Naive thymus-derived CD8-positive, alpha-beta T cell (primary cell): ENCODE measurements around the gene KIAA0513. TPM values are rescaled to one million over a fixed set of nuclear protein-coding genes. Genes with fewer than 3 reads are reported as not detected.

Experiments
- ATAC-seq, 2 donors: fragments of 150-1000 bp; cut with Tn5 transposase in 1 of 2; sonication (Bioruptor Pico), chemical (Tn5 transposase) in 1 of 2; 1 replicate in 1 of 2; 2 replicates in 1 of 2; pipeline ENCODE4 v1.10.0; 2021; ENCODE audit warnings: mild to moderate bottlenecking in 2 of 2, moderate library complexity in 2 of 2
- POLR2A ChIA-PET: fragments of 350-600 bp; sonication (Branson Sonifier 250); formaldehyde crosslinking; loops from one replicate; lab custom pipeline; 2021; ENCODE audit warnings: antibody characterized with exemption; lab: Charles Lee
- DNase-seq, 10 donors: peaks; one replicate each; pipeline versions ENCODE4 v3.0.0 to v3.0.0-alpha.2; 2020 to 2022
- H3K27ac Mint-ChIP-seq, 10 donors: one replicate each; pipeline ENCODE4 v1.8.0; 2020 to 2022; ENCODE audit warnings: mild to moderate bottlenecking in 10 of 10, mixed read lengths in 10 of 10, moderate library complexity in 4 of 10, inconsistent platforms in 1 of 10
- H3K27me3 Mint-ChIP-seq, 5 donors: one replicate each; pipeline ENCODE4 v1.8.0; 2021 to 2022; ENCODE audit warnings: mixed read lengths in 5 of 5
- H3K36me3 Mint-ChIP-seq, 3 donors: one replicate each; pipeline ENCODE4 v1.8.0; 2020 to 2022; ENCODE audit warnings: mixed read lengths in 3 of 3, mild to moderate bottlenecking in 2 of 3, inconsistent platforms in 1 of 3
- H3K4me1 Mint-ChIP-seq, 4 donors: one replicate each; pipeline ENCODE4 v1.8.0; 2021 to 2022; ENCODE audit warnings: mixed read lengths in 4 of 4
- H3K4me3 Mint-ChIP-seq, 10 donors: one replicate each; pipeline ENCODE4 v1.8.0; 2020 to 2022; ENCODE audit warnings: mild to moderate bottlenecking in 10 of 10, mixed read lengths in 10 of 10, moderate library complexity in 6 of 10, inconsistent platforms in 1 of 10
- H3K9me3 Mint-ChIP-seq, 9 donors: one replicate each; pipeline ENCODE4 v1.8.0; 2020 to 2022; ENCODE audit warnings: mixed read lengths in 9 of 9, mild to moderate bottlenecking in 3 of 9, inconsistent platforms in 1 of 9, moderate library complexity in 1 of 9
- polyA plus RNA-seq, 3 donors: library from polyadenylated mRNA; unstranded; fragments of 300-500 nt; fragmentation: Illumina TruSeq; gene quantifications; one replicate each; pipeline ENCODE4 v1.2.3, GENCODE V29; 2021
- total RNA-seq, 8 experiments: library from RNA in 2 of 8; stranded (reverse) in 2 of 8; gene quantifications; one replicate each; pipeline ENCODE4 v1.2.3 and lab custom pipeline; 2021 to 2026

Gene KIAA0513
- total and polyA plus RNA-seq, 5 experiments from 2014 or later = 4.5 to 15.1 (median 12.1) TPM

DNA sequence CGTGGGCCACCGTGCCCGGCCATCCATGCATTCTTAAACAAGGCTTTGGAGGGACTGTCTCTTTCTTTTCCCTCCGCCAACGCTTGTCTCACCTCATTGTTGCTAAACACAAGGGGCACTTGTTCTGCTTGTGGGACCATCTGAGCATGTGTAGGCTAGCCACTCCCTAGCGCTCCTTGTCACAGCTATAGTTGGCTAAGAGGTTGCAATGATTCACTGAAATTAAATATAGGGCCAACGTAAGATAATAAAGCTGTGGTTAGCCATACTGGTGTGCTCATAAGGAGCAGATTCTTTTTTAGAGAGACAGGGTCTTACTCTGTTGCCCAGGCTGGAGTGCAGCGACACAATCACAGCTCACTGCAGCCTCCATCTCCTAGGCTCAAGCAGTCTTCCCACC is 41.2 kb downstream of the KIAA0513 start:
- Mint-ChIP-seq H3K36me3 (peaks cover 0 to 60% (median 34%) of the 10 kb centered on the region in 3 donors), H3K27ac (no peak overlapping the region), H3K9me3 (no peaks in the 10 kb centered on the region), H3K27me3 (no peaks in the 10 kb centered on the region), H3K4me1 (peaks cover 0 to 14% (median 4%) of the 10 kb centered on the region in 4 donors), H3K4me3 (no peak overlapping the region)
- no peak for DNase-seq
- POLR2A ChIA-PET = no interaction called here
- no peak for ATAC-seq

DNA sequence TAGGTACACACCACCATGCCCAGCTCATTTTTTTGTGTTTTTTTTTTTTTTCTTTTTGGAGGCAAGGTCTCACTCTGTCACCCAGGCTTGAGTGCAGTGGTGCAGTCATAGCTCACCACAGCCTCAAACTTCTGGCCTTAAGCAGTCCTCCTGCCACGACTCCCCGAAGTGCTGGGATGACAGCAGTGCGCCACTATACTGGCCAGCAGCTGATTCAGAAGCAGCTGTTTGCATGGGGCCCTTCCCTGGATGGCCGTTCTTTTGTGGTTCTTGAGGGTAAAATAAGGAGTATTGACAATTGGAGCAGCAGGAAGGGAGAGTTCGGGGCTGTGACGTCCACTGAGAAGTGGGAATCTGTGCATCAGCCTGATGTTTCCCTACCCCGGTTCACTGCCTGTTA is 41.6 kb downstream of the KIAA0513 start:
- no peak overlapping the region for H3K4me3 Mint-ChIP-seq
- ATAC-seq (no peak), DNase-seq (no peak)
- peaks cover 0 to 62% (median 35%) of the 10 kb centered on the region in 3 donors for H3K36me3 Mint-ChIP-seq
- H3K27ac Mint-ChIP-seq = no peak overlapping the region
- peaks cover 0 to 14% (median 4%) of the 10 kb centered on the region in 4 donors for H3K4me1 Mint-ChIP-seq
- H3K27me3 Mint-ChIP-seq = no peaks in the 10 kb centered on the region
- POLR2A ChIA-PET = no interaction called here
- H3K9me3 Mint-ChIP-seq = no peaks in the 10 kb centered on the region

- Mint-ChIP-seq H3K27ac (no peak overlapping the region), H3K36me3 (peaks cover 0 to 61% (median 42%) of the 10 kb centered on the region in 3 donors)
- POLR2A ChIA-PET = interaction anchor here (0.6 to 1.3 kb wide), 3 partner anchors 12 to 64 kb away, joined by 3 to 4 read pairs (median 3); partner anchors contain the start of gene KIAA0513
These were observed 44.7 kb downstream of the KIAA0513 start for GRCh38 chr16:85072076-85072860.

DNA sequence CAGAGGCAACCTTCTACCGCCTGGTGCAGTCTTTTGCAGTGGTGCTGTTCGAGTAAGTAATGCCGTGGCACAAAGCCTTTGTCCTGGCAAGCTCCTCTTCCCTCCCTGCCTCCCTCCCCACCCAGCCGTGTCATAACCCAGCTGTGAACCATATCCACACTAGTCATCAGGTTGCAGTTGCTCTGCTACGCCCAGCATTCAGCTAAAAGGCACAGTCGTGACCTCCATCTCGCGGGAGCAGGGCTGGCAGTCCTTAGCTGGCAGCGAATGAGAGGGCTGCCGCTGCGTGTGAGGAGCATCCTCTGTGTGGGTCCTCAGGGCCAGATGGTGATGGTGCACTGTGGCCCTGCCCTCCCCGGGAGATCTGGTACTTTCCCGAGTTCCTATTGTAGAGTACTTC is 45.4 kb downstream of the KIAA0513 start:
- POLR2A ChIA-PET = interaction anchor here (0.6 kb wide), 2 partner anchors 11 to 45 kb away, joined by 3 read pairs; partner anchors contain the start of gene KIAA0513
- Mint-ChIP-seq H3K27me3 (no peaks in the 10 kb centered on the region), H3K9me3 (no peaks in the 10 kb centered on the region), H3K4me3 (no peak overlapping the region), H3K36me3 (peaks cover 0 to 58% (median 40%) of the 10 kb centered on the region in 3 donors), H3K4me1 (peaks cover 0 to 4% (median 0%) of the 10 kb centered on the region in 4 donors), H3K27ac (no peak overlapping the region)
- no peak for DNase-seq
- ATAC-seq = no peak

More at GRCh38 chr16:85072076-85072860, 44.7 kb downstream of the KIAA0513 start:
- DNase-seq = no peak
- H3K27me3 Mint-ChIP-seq = no peaks in the 10 kb centered on the region
- H3K9me3 Mint-ChIP-seq = no peaks in the 10 kb centered on the region
- no peak for ATAC-seq
- peaks cover 0 to 4% (median 0%) of the 10 kb centered on the region in 4 donors for H3K4me1 Mint-ChIP-seq
- no peak overlapping the region for H3K4me3 Mint-ChIP-seq

GRCh38 chr16:85074225-85074914 is 46.8 kb downstream of the KIAA0513 start:
- ATAC-seq (no peak), DNase-seq (no peak)
- POLR2A ChIA-PET = no interaction called here
- H3K27me3 Mint-ChIP-seq = no peaks in the 10 kb centered on the region
- H3K4me3 Mint-ChIP-seq = no peak overlapping the region
- no peaks in the 10 kb centered on the region for H3K9me3 Mint-ChIP-seq
- peaks cover 0 to 58% (median 33%) of the 10 kb centered on the region in 3 donors for H3K36me3 Mint-ChIP-seq
- H3K27ac Mint-ChIP-seq = peak overlapping the region in 2 of 10 donors; percentile 75 to 85
- H3K4me1 Mint-ChIP-seq = peaks cover 0 to 4% (median 0%) of the 10 kb centered on the region in 4 donors

- POLR2A ChIA-PET = interaction anchor here (1.4 to 1.6 kb wide), 2 partner anchors 10 to 19 kb away, joined by 3 to 5 read pairs; no protein-coding TSS in a partner anchor
- no peaks in the 10 kb centered on the region for H3K27me3 Mint-ChIP-seq
- peaks cover 0 to 56% (median 27%) of the 10 kb centered on the region in 3 donors for H3K36me3 Mint-ChIP-seq
- DNase-seq (no peak), ATAC-seq (no peak)
- H3K27ac Mint-ChIP-seq = peak overlapping the region in 2 of 10 donors; percentile 69 to 85
- no peak overlapping the region for H3K4me3 Mint-ChIP-seq
- peaks cover 0 to 4% (median 0%) of the 10 kb centered on the region in 4 donors for H3K4me1 Mint-ChIP-seq
- H3K9me3 Mint-ChIP-seq = no peaks in the 10 kb centered on the region
These were observed 47.8 kb downstream of the KIAA0513 start for GRCh38 chr16:85075236-85075924.

DNA sequence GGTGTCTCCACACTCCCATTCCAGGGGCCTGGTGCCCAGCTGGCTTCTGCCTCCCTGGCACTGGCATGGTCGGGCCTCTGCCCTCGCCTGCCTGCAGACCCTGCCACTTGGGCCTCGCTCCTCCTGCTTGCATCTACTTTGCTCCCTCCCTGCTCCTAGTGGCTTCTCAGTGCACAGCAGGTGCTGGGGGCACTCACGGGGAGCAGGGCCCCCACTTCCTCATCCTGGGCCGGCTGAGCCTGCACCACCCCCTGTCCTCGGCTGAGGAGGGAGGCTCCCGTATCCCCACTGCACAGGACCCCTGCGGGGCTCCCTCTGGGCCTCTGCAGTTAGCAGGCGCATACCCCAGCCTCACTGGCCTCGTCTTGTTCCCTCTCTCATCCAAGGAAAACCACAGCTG is 49.4 kb downstream of the KIAA0513 start:
- Mint-ChIP-seq H3K4me3 (no peak overlapping the region), H3K27me3 (no peaks in the 10 kb centered on the region), H3K36me3 (peaks cover 0 to 48% (median 20%) of the 10 kb centered on the region in 3 donors), H3K4me1 (peaks cover 0 to 2% (median 0%) of the 10 kb centered on the region in 4 donors), H3K27ac (peak overlapping the region in 1 of 10 donors; percentile 68), H3K9me3 (no peaks in the 10 kb centered on the region)
- DNase-seq (no peak), ATAC-seq (no peak)
- POLR2A ChIA-PET = interaction anchor here (1.6 kb wide), 1 partner anchor 8 kb away, joined by 3 read pairs; no protein-coding TSS in a partner anchor

GRCh38 chr16:85077576-85078125 is 50.1 kb downstream of the KIAA0513 start:
- peaks cover 0 to 7% (median 5%) of the 10 kb centered on the region in 4 donors for H3K4me1 Mint-ChIP-seq
- ATAC-seq (no peak), DNase-seq (no peak)
- H3K27me3 Mint-ChIP-seq = no peaks in the 10 kb centered on the region
- peak overlapping the region in 2 of 10 donors; percentile 15 to 68 for H3K27ac Mint-ChIP-seq
- H3K9me3 Mint-ChIP-seq = no peaks in the 10 kb centered on the region
- POLR2A ChIA-PET = no interaction called here
- H3K36me3 Mint-ChIP-seq = peaks cover 0 to 47% (median 17%) of the 10 kb centered on the region in 3 donors
- no peak overlapping the region for H3K4me3 Mint-ChIP-seq

DNA sequence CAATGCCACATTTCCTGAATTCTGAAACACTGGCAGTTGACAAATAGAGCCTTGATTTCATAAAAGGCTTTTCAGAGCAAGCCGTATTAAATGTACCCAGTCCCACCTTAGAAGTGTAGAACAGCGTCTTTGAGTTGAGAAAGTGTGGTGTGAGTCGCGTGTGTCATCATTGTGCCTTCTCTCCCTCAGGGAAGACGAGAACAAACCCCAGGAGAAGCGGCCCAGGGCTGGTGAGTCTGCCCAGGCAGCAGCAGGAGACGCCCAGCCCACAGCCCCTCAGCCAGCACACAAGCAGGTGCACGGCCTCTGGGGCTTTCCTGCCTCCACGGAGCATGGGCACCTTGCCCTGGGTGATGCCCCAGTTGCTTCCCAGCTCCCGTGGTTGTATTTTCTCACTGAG is 50.6 kb downstream of the KIAA0513 start:
- POLR2A ChIA-PET = no interaction called here
- no peak for DNase-seq
- peak overlapping the region in 1 of 10 donors; percentile 68 for H3K27ac Mint-ChIP-seq
- H3K27me3 Mint-ChIP-seq = no peaks in the 10 kb centered on the region
- H3K4me1 Mint-ChIP-seq = peaks cover 2 to 12% (median 11%) of the 10 kb centered on the region in 4 donors
- no peak overlapping the region for H3K4me3 Mint-ChIP-seq
- no peaks in the 10 kb centered on the region for H3K9me3 Mint-ChIP-seq
- peaks cover 0 to 43% (median 13%) of the 10 kb centered on the region in 3 donors for H3K36me3 Mint-ChIP-seq
- no peak for ATAC-seq

- Mint-ChIP-seq H3K27me3 (no peaks in the 10 kb centered on the region), H3K9me3 (no peaks in the 10 kb centered on the region), H3K4me1 (peaks cover 2 to 20% (median 16%) of the 10 kb centered on the region in 4 donors), H3K36me3 (peaks cover 0 to 40% (median 10%) of the 10 kb centered on the region in 3 donors), H3K27ac (peak overlapping the region in 1 of 10 donors; percentile 49), H3K4me3 (no peak overlapping the region)
- ATAC-seq (no peak), DNase-seq (no peak)
- POLR2A ChIA-PET = no interaction called here
These were observed 51.4 kb downstream of the KIAA0513 start for GRCh38 chr16:85078952-85079351.

- DNase-seq (no peak), ATAC-seq (no peak)
- H3K27me3 Mint-ChIP-seq = no peaks in the 10 kb centered on the region
- peaks cover 2 to 20% (median 17%) of the 10 kb centered on the region in 4 donors for H3K4me1 Mint-ChIP-seq
- H3K4me3 Mint-ChIP-seq = no peak overlapping the region
- POLR2A ChIA-PET = no interaction called here
- H3K36me3 Mint-ChIP-seq = peaks cover 0 to 32% (median 10%) of the 10 kb centered on the region in 3 donors
- no peaks in the 10 kb centered on the region for H3K9me3 Mint-ChIP-seq
- H3K27ac Mint-ChIP-seq = peak overlapping the region in 2 of 10 donors; percentile 27 to 39
These were observed 52.4 kb downstream of the KIAA0513 start for GRCh38 chr16:85079785-85080570.
